Nephron progenitor cell (in vitro differentiated cells): ENCODE data around the gene ANG.
"Not testable (repeated sequence)": the region's sequence is repeated elsewhere in the genome, so short reads cannot be mapped to it uniquely, and the experiment has no call there.

Experiments
- DNase-seq: peaks from one replicate; pipeline ENCODE4 v3.0.0; 2021
- H3K27ac Mint-ChIP-seq: 2 replicates; pipeline ENCODE4 v1.8.0; 2021; ENCODE audit warnings: mild to moderate bottlenecking, moderate library complexity, mixed read lengths
- H3K27me3 Mint-ChIP-seq: 2 replicates; pipeline ENCODE4 v1.8.0; 2021; ENCODE audit warnings: mild to moderate bottlenecking, low read depth, mixed read lengths; ENCODE audit not compliant: poor library complexity
- H3K36me3 Mint-ChIP-seq: 2 replicates; pipeline ENCODE4 v1.8.0; 2021; ENCODE audit warnings: low read depth, mixed read lengths
- H3K4me1 Mint-ChIP-seq: 2 replicates; pipeline ENCODE4 v1.8.0; 2021; ENCODE audit warnings: mixed read lengths
- H3K4me3 Mint-ChIP-seq: 2 replicates; pipeline ENCODE4 v1.8.0; 2021; ENCODE audit warnings: mild to moderate bottlenecking, moderate library complexity, mixed read lengths
- H3K9me3 Mint-ChIP-seq: 2 replicates; pipeline ENCODE4 v1.8.0; 2021; ENCODE audit warnings: mild to moderate bottlenecking, moderate library complexity, mixed read lengths
- CTCF ChIP-seq: fragments of 200-600 bp; sonication (generic); IDR thresholded peaks from 2 replicates; pipeline ENCODE4 v1.5.0; 2021; ENCODE audit warnings: antibody characterized with exemption

ANG gene

GRCh38 chr14:20688167-20688839, at the start of gene ANG:
Gene ANG, plus strand, starts transcription at chr14:20688764. Its CDS starts 4,801 bp downstream, at chr14:20693565.
- Mint-ChIP-seq H3K4me3 (no peak within 1 kb of the TSS), H3K4me1 (peaks cover 11% of the 10 kb centered on the region), H3K9me3 (no peaks in the 10 kb centered on the region), H3K36me3 (no peaks in the 10 kb centered on the region), H3K27ac (no peak within 1 kb of the TSS), H3K27me3 (peaks cover 5% of the 10 kb centered on the region)
- no peak for TF ChIP-seq CTCF
- no peak for DNase-seq

- TF ChIP-seq CTCF, result no peak
- Mint-ChIP-seq H3K4me3 (no peak within 1 kb of the TSS), H3K4me1 (no peaks in the 10 kb centered on the region), H3K27me3 (peaks cover 16% of the 10 kb centered on the region), H3K36me3 (no peaks in the 10 kb centered on the region), H3K9me3 (no peaks in the 10 kb centered on the region), H3K27ac (no peak within 1 kb of the TSS)
- DNase-seq, result no peak
These were observed 47.0 kb upstream of the ANG start, which contains the start of gene OR6S1 for GRCh38 chr14:20641591-20641990. Gene OR6S1, minus strand, starts transcription at chr14:20641691. Its CDS starts 0 bp downstream, at chr14:20641691.

- Mint-ChIP-seq H3K9me3 (no peaks in the 10 kb centered on the region), H3K27me3 (peaks cover 11% of the 10 kb centered on the region), H3K4me3 (no peak overlapping the region), H3K4me1 (no peaks in the 10 kb centered on the region), H3K36me3 (no peaks in the 10 kb centered on the region), H3K27ac (no peak overlapping the region)
- no peak for TF ChIP-seq CTCF
- DNase-seq, result no peak
These were observed 46.4 kb upstream of the ANG start for GRCh38 chr14:20642182-20642581.

GRCh38 chr14:20642755-20643154, 45.8 kb upstream of the ANG start:
- not testable (repeated sequence) for H3K4me1 Mint-ChIP-seq, H3K27ac Mint-ChIP-seq, H3K9me3 Mint-ChIP-seq, DNase-seq, H3K4me3 Mint-ChIP-seq, H3K27me3 Mint-ChIP-seq, H3K36me3 Mint-ChIP-seq

- Mint-ChIP-seq H3K9me3 (no peaks in the 10 kb centered on the region), H3K27ac (no peak overlapping the region), H3K4me1 (no peaks in the 10 kb centered on the region), H3K4me3 (no peak overlapping the region), H3K27me3 (peaks cover 7% of the 10 kb centered on the region), H3K36me3 (no peaks in the 10 kb centered on the region)
- no peak for TF ChIP-seq CTCF
- DNase-seq, result no peak
These were observed 44.0 kb upstream of the ANG start for GRCh38 chr14:20644520-20644919.

GRCh38 chr14:20645481-20645880, 43.1 kb upstream of the ANG start:
- no peaks in the 10 kb centered on the region for H3K9me3 Mint-ChIP-seq
- H3K36me3 Mint-ChIP-seq, result no peaks in the 10 kb centered on the region
- no peak overlapping the region for H3K27ac Mint-ChIP-seq
- no peak for TF ChIP-seq CTCF
- peaks cover 7% of the 10 kb centered on the region for H3K27me3 Mint-ChIP-seq
- H3K4me3 Mint-ChIP-seq, result no peak overlapping the region
- no peak for DNase-seq
- no peaks in the 10 kb centered on the region for H3K4me1 Mint-ChIP-seq
